Subcutaneous adipose tissue (tissue), 4 donors: ENCODE results near the gene CALD1. TPM values are rescaled to one million over a fixed set of nuclear protein-coding genes. Genes with fewer than 3 reads are reported as not detected.

ENCODE experiments used
- total RNA-seq, 4 donors: library from RNA; depleted of rRNA; stranded (reverse); fragments of >200 nt; gene quantifications; one replicate each; pipeline ENCODE4 v1.1.0, GENCODE V29; 2016
- TF ChIP-seq, protein P1 (sequence below): fragments of 450-650 bp; IDR thresholded peaks from one replicate; pipeline ENCODE4 v1.5.1; 2016; ENCODE audit warnings: low read depth, mild to moderate bottlenecking, control low read depth, antibody characterized with exemption, moderate library complexity

CALD1 gene
- total RNA-seq, 4 donors from 2014 or later, result 142 to 278 (median 240) TPM

DNA sequence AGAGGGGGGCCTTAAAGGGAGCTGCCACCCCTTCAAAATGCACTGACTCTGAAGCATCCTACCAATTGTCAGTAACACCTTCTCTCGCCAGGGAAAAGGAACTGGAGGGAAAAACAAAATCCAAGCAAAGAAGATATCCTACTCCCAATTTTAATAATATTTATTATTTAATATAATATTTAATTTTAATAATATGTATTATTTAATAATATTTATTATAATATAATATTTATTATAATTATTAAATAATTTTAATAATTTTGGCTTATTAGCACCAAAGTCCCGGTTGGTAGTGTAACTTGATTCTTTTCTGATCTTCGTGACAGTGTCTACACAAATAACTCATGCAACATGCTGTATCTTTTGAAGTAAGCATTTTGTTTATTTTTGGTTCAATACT, 148.3 kb downstream of the CALD1 start:
- TF ChIP-seq, protein P1, sequence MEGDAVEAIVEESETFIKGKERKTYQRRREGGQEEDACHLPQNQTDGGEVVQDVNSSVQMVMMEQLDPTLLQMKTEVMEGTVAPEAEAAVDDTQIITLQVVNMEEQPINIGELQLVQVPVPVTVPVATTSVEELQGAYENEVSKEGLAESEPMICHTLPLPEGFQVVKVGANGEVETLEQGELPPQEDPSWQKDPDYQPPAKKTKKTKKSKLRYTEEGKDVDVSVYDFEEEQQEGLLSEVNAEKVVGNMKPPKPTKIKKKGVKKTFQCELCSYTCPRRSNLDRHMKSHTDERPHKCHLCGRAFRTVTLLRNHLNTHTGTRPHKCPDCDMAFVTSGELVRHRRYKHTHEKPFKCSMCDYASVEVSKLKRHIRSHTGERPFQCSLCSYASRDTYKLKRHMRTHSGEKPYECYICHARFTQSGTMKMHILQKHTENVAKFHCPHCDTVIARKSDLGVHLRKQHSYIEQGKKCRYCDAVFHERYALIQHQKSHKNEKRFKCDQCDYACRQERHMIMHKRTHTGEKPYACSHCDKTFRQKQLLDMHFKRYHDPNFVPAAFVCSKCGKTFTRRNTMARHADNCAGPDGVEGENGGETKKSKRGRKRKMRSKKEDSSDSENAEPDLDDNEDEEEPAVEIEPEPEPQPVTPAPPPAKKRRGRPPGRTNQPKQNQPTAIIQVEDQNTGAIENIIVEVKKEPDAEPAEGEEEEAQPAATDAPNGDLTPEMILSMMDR, result no peak

DNA sequence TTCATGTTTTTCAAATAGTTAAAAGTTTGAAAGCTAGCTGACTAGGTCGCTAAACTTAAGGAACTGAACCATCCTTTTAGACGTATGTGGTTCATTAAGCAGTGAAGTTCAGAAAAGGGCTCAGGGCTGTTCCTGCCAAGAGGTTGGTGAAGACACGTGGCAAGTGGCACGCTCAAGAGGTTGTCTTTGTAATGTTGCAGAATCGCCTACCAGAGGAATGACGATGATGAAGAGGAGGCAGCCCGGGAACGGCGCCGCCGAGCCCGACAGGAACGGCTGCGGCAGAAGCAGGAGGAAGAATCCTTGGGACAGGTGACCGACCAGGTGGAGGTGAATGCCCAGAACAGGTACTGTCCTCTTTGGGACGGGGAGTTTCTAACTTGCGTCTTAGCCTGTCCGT, 149.1 kb downstream of the CALD1 start:
- TF ChIP-seq, protein P1, result no peak

DNA sequence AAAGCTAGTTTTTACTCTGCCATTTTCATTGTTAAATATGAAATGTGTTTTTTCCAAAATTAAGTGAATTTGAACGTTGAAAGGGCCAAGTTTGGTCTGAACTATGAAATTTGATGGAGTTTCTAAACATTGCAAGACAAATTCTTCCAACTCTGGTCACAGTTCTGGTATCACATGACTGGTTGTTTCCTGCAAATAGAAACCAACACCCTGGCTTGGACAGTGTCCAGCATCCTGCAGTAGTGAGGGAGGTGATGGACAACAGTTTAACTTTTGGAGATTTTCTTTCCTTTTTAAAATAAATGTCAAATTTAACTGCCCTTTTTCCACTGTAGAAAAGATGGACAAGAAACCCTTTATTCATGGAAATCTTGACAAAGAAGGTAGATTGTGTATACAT, 152.1 kb downstream of the CALD1 start:
- TF ChIP-seq, protein P1, result no peak

DNA sequence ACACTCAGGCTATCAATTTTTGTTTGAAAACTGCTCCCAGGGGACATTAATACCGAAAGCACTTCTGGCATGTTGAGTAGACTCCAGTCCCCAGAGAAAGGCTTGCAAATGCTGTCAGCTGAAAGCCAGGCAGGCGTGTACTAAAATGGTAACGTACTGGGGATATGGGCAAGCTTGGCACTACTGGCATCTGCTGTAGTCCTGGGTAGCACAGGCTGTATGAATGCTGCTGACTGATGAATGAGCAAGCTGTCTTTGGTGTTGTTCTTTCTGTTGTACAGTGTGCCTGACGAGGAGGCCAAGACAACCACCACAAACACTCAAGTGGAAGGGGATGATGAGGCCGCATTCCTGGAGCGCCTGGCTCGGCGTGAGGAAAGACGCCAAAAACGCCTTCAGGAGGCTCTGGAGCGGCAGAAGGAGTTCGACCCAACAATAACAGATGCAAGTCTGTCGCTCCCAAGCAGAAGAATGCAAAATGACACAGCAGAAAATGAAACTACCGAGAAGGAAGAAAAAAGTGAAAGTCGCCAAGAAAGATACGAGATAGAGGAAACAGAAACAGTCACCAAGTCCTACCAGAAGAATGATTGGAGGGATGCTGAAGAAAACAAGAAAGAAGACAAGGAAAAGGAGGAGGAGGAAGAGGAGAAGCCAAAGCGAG, 153.4 kb downstream of the CALD1 start:
- TF ChIP-seq, protein P1, result no peak

DNA sequence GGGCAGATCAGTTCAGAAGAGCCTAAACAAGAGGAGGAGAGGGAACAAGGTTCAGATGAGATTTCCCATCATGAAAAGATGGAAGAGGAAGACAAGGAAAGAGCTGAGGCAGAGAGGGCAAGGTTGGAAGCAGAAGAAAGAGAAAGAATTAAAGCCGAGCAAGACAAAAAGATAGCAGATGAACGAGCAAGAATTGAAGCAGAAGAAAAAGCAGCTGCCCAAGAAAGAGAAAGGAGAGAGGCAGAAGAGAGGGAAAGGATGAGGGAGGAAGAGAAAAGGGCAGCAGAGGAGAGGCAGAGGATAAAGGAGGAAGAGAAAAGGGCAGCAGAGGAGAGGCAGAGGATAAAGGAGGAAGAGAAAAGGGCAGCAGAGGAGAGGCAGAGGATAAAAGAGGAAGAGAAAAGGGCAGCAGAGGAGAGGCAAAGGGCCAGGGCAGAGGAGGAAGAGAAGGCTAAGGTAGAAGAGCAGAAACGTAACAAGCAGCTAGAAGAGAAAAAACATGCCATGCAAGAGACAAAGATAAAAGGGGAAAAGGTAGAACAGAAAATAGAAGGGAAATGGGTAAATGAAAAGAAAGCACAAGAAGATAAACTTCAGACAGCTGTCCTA, 154.1 kb downstream of the CALD1 start:
- TF ChIP-seq, protein P1, result no peak

DNA sequence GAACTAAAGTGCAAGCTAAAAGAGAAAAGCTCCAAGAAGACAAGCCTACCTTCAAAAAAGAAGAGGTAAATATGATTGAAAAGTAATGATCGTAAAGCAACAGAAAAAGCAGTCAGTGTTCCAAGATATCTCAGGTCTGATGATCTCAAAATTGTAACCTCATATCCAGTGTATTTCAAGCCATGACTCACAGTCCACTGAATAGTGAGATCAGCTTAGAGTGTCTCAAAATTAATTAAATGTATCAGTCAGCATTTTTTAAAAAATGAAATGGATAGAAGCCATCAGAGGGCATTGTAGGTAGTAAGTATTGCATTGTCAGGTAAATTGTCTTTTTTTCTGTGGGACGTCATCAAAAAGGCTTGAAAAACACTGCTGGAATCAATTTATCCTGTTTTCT, 156.3 kb downstream of the CALD1 start:
- TF ChIP-seq, protein P1, result no peak

DNA sequence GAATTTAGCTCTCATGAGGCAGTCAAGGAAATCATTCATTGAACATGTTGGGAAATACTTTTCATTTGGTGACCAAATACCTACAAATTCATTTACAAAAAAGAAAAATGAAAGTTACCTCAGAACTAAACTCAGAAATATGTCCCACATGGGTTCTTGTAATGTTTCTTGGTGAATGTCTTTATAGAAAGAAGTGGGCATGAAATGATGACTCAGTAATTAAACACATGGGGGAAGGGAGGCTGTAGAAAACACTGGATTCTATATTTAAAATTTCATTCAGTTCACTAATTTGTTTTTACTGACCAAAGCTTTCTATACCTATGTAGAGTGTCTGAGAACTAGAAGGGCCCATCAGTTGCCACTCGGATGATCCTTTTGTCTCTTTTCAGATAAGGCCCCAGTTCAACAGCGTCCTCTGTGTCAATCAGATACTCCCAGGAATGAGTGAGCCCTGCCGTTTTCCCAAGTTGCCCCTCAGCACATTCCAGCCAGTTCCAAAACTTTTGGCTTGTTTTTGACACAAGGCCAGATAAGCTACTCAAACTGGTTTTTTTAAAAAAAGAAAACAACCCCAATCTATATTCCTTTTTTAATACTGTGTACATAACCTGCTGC, 157.6 kb downstream of the CALD1 start:
- TF ChIP-seq, protein P1, result no peak
